GM12873 (cell line): Measurements from ENCODE around the gene UGT1A10.

Experiments
- TF ChIP-seq, protein P1 (sequence below): IDR thresholded peaks from 2 replicates; pipeline ENCODE4 v1.5.1; 2012; ENCODE audit warnings: low read depth, mild to moderate bottlenecking, moderate library complexity, low read length, control low read depth; ENCODE audit not compliant: insufficient read depth; ENCODE audit errors: missing control alignments

Gene UGT1A10

GRCh38 chr2:233799716-233800115, 163.5 kb downstream of the UGT1A10 start:
- TF ChIP-seq, protein P1, sequence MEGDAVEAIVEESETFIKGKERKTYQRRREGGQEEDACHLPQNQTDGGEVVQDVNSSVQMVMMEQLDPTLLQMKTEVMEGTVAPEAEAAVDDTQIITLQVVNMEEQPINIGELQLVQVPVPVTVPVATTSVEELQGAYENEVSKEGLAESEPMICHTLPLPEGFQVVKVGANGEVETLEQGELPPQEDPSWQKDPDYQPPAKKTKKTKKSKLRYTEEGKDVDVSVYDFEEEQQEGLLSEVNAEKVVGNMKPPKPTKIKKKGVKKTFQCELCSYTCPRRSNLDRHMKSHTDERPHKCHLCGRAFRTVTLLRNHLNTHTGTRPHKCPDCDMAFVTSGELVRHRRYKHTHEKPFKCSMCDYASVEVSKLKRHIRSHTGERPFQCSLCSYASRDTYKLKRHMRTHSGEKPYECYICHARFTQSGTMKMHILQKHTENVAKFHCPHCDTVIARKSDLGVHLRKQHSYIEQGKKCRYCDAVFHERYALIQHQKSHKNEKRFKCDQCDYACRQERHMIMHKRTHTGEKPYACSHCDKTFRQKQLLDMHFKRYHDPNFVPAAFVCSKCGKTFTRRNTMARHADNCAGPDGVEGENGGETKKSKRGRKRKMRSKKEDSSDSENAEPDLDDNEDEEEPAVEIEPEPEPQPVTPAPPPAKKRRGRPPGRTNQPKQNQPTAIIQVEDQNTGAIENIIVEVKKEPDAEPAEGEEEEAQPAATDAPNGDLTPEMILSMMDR: no peak

DNA sequence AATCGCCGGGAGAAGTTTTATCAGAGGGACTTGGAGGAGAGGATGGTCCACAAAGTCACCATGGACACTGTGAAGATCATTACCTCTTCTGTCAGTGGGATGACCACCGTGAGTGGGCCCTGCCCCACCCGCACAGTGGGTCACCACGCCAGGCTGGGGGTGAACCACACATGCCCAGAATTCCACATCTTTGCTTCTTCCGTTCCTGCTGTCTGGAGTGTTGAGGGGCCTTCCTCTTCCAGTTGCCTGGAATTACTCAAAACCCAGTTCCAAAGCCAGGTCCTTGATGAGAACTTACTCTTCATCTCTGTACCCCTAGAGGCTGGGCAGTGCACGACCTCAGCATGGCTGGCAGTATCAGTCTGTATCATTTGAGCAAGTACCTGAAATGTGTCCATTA, 164.0 kb downstream of the UGT1A10 start:
- TF ChIP-seq, protein P1: peak; percentile 9

- TF ChIP-seq, protein P1: no peak
Measured at GRCh38 chr2:233801357-233802131, 165.3 kb downstream of the UGT1A10 start.

DNA sequence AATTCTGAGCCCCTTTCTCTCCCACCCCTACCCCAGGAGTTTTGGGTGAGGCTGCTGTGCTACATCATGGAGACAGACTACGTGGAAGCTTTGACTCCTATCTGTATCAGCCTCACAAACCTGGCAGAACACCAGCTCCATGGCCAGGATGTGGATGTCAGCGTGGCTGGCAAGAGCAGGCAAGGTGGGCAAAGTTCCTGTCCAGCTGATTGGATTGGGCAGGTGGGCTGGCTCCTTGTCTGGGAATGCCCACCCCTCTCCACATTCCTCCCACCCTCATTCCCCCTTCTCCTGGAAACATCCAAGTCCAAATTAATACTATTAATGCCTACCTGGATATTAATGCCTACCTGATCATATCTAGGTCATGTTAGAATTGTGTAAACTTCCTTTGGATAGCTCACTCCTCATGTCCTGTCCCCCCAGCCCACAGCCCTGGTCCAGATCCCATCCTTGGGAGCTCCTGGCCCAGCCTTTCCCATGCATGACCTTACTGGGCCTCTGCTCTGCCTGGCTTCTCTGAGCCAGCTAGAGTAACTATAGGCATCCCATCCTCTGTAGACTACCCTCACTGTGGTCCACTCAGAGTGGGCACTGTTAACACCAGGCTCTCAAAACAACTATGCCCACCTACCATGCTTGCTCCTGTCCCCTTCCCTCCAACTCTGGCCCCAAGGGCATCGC, 166.0 kb downstream of the UGT1A10 start:
- TF ChIP-seq, protein P1: no peak

DNA sequence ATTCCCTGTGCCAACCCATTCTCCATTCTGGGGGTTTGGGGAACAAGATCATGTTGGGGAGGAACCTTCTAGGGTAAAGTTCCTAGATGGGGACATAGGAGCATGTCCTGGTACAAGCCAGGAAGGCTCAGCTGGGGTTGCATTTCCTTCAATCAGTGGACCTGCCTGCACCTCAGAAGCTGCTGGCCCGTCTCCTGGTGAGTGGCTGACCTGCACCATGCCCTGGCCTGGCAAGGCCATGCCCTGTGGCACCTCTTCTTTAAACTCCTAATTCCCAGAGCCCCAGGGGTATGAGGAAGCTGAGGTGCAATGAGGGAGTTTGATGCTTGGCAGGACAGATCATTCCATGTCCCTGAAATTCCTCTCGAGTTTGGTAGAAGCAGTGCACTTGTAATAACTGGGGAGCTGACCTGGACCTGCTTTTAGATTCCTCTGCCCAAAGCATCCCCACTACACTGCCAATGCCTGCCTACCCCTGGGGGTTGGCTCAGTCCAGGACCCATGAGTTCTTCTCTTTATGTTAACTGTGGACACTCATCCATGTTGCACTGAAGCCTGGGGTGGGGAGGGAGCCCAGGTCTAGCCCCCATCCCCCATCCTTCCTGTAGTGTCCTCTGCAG, 167.2 kb downstream of the UGT1A10 start:
- TF ChIP-seq, protein P1: no peak

GRCh38 chr2:233803994-233804393, 167.7 kb downstream of the UGT1A10 start:
- TF ChIP-seq, protein P1: no peak

DNA sequence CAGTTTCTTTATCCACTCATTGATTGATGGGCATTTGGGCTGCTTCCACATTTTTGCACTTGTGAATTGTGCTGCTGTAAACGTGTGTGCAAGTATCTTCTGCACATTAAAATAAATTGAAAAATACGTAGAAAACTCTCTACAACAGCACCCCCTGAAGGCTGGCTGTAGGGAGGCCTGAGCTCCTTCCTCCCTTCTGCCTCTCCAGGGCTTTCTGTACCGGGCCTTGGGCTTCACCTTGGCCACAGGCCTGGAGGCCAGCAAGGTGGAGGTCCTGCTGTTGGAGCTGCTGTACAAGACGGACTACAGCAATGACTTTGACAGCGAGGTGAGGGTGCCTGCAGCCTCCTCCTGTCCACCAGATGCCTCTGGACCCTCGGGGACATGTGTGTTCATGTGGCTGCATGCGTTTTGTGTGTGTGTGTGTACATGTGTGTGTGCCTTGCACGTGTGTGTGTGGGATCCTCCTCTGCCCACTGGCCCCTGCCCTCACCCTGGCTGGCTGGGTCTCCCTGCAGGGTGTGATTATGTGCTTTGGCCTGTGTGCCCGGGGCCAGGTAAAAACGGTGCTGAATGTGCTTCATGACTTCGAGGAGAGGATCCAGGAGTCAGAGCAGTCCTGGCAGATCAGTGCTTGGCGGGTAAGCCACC, 171.1 kb downstream of the UGT1A10 start:
- TF ChIP-seq, protein P1: no peak
